Right lobe of liver (tissue), 6 donors: ENCODE data around the gene BUD13. TPM values are rescaled to one million over a fixed set of nuclear protein-coding genes. Genes with fewer than 3 reads are reported as not detected.
A peak's percentile ranks its signal among the peaks of the same experiment; 100 is the strongest.

Experiments used
- ATAC-seq, 4 donors: fragments of 200-7000 bp; cut with Tn5 transposase; one replicate each; pipeline ENCODE4 v1.9.1; 2020; ENCODE audit warnings: mild to moderate bottlenecking in 4 of 4, moderate library complexity in 4 of 4
- DNase-seq, 3 donors: peaks; one replicate each; pipeline ENCODE4 v3.0.0-alpha.2; 2020
- H3K27ac ChIP-seq, 3 donors: fragments of 200-600 bp; one replicate each; pipeline ENCODE4 v1.8.0; 2022
- H3K27me3 ChIP-seq, 2 donors: fragments of 200-600 bp; one replicate each; pipeline ENCODE4 v1.8.0; 2022
- H3K36me3 ChIP-seq, 4 donors: fragments of 200-600 bp; sonication (generic) in 1 of 4; one replicate each; pipeline versions ENCODE4 v1.5.1 to v1.8.0; 2017 to 2022; ENCODE audit warnings: control low read depth in 1 of 4
- H3K4me1 ChIP-seq, 4 donors: fragments of 200-600 bp; sonication (generic) in 1 of 4; one replicate each; pipeline versions ENCODE4 v1.5.1 to v1.8.0; 2017 to 2022; ENCODE audit warnings: control low read depth in 1 of 4
- H3K4me3 ChIP-seq, 3 donors: fragments of 200-600 bp; one replicate each; pipeline ENCODE4 v1.8.0; 2022
- H3K9me3 ChIP-seq, 4 donors: fragments of 200-600 bp; sonication (generic) in 1 of 4; one replicate each; pipeline versions ENCODE4 v1.5.1 to v1.8.0; 2017 to 2022; ENCODE audit warnings: control low read depth in 1 of 4
- CTCF ChIP-seq, 4 donors: fragments of 200-600 bp in 3 of 4; fragments of 450-650 bp in 1 of 4; IDR thresholded peaks; one replicate each; pipeline versions ENCODE4 v1.5.1 to v1.8.0; 2016 to 2022; ENCODE audit warnings: antibody characterized with exemption in 4 of 4, mild to moderate bottlenecking in 2 of 4
- POLR2A ChIP-seq: fragments of 450-650 bp; IDR thresholded peaks from one replicate; pipeline ENCODE4 v1.6.1; 2017; ENCODE audit warnings: antibody characterized with exemption, mild to moderate bottlenecking
- WGBS: methylation state at CpG from one replicate; pipeline ENCODE4 v1.1.6; 2018; ENCODE audit warnings: low coverage, low lambda C conversion rate; ENCODE audit not compliant: insufficient coverage; ENCODE audit errors: missing lambda C conversion rate; 5-methylcytosine and 5-hydroxymethylcytosine counted together
- intact Hi-C, 2 donors: fragments of 100-400 bp; cut with DNase I; formaldehyde crosslinking; loops; one replicate each; pipeline versions ENCODE4 v1.11.2 to v1.14.1; 2022
- total RNA-seq, 6 experiments: library from RNA; depleted of rRNA in 2 of 6; stranded (reverse); fragments of >200 nt in 2 of 6; fragmentation: NEBNext Ultra II Directional in 3 of 6; extraction: Animal tissue kit (Norgen Biotek cat#: 25700) in 3 of 6; gene quantifications; one replicate each; pipeline versions ENCODE4 v1.1.0 to v1.2.4, GENCODE V29; 2016 to 2023
- donor health status: DM: no; HTN: yes; CAD: no.
- donor health status: DM: no; HTN: no; CAD: no.
- donor health status: DM: no; HTN: no; CAD: no.
- donor health status: DM: no; HTN: yes; CAD: no.
- donor health status: DM: no; HTN: yes; CAD: no.

The BUD13 gene
- total RNA-seq, 6 experiments from 2014 or later = 3.6 to 6.3 (median 5.0) TPM

- intact Hi-C loops = no loop called here
- Histone ChIP-seq H3K9me3 (no peaks in the 10 kb centered on the region), H3K27ac (no peak overlapping the region), H3K4me1 (peaks cover 0 to 12% (median 0%) of the 10 kb centered on the region in 4 donors), H3K4me3 (no peak overlapping the region), H3K36me3 (no peaks in the 10 kb centered on the region), H3K27me3 (no peaks in the 10 kb centered on the region)
- TF ChIP-seq CTCF (IDR thresholded peaks at IDR 0.05) (no peak), POLR2A (no peak)
- no peak for ATAC-seq
- no peak for DNase-seq
- WGBS = no CpG with 5 or more reads among the region's 8 CpGs
These were observed 43.1 kb downstream of the BUD13 start for GRCh38 chr11:116729501-116730240.

- H3K4me3 ChIP-seq = no peak overlapping the region
- H3K4me1 ChIP-seq = peaks cover 0 to 8% (median 0%) of the 10 kb centered on the region in 4 donors
- no peaks in the 10 kb centered on the region for H3K9me3 ChIP-seq
- DNase-seq (no peak), ATAC-seq (no peak)
- TF ChIP-seq POLR2A = no peak
- TF ChIP-seq CTCF (IDR thresholded peaks at IDR 0.05) = no peak
- H3K36me3 ChIP-seq = no peaks in the 10 kb centered on the region
- no peak overlapping the region for H3K27ac ChIP-seq
- H3K27me3 ChIP-seq = no peaks in the 10 kb centered on the region
- intact Hi-C loops = no loop called here
- WGBS = 74% methylated on average over 6 of the region's 6 CpGs
These were observed 44.8 kb downstream of the BUD13 start for GRCh38 chr11:116727990-116728389.

GRCh38 chr11:116725434-116726221 lies 47.2 kb downstream of the BUD13 start:
- 31% methylated on average over 3 of the region's 19 CpGs for WGBS
- Histone ChIP-seq H3K4me3 (peak overlapping the region in 2 of 3 donors; percentile 29 to 42), H3K36me3 (no peaks in the 10 kb centered on the region), H3K4me1 (peaks cover 0 to 8% (median 0%) of the 10 kb centered on the region in 4 donors), H3K27me3 (no peaks in the 10 kb centered on the region), H3K27ac (no peak overlapping the region), H3K9me3 (no peaks in the 10 kb centered on the region)
- ATAC-seq = peak; percentile 83 to 92 (median 86)
- intact Hi-C loops = no loop called here
- no peak for TF ChIP-seq CTCF (IDR thresholded peaks at IDR 0.05)
- DNase-seq = peak; percentile 67 to 92 (median 85)

- TF ChIP-seq POLR2A (no peak), CTCF (IDR thresholded peaks at IDR 0.05) (no peak)
- DNase-seq (peak in 1 of 3 donors; percentile 27), ATAC-seq (no peak)
- WGBS = 96% methylated on average over 3 of the region's 6 CpGs
- intact Hi-C loops = no loop called here
- Histone ChIP-seq H3K9me3 (no peaks in the 10 kb centered on the region), H3K27ac (no peak overlapping the region), H3K4me1 (peaks cover 0 to 8% (median 0%) of the 10 kb centered on the region in 4 donors), H3K27me3 (no peaks in the 10 kb centered on the region), H3K4me3 (no peak overlapping the region), H3K36me3 (no peaks in the 10 kb centered on the region)
These were observed 48.0 kb downstream of the BUD13 start for GRCh38 chr11:116724813-116725212.
